Glutamatergic neuron (in vitro differentiated cells): ENCODE measurements around the gene TRPV4. TPM values are rescaled to one million over a fixed set of nuclear protein-coding genes. Genes with fewer than 3 reads are reported as not detected.

Source experiments
- DNase-seq: peaks from one replicate; pipeline ENCODE4 v3.0.0; 2022
- H3K27ac Mint-ChIP-seq: one replicate; pipeline ENCODE4 v1.8.0; 2020; ENCODE audit warnings: mild to moderate bottlenecking, mixed read lengths, inconsistent platforms; ENCODE audit not compliant: unreplicated experiment
- H3K27me3 Mint-ChIP-seq: one replicate; pipeline ENCODE4 v1.8.0; 2020; ENCODE audit warnings: mild to moderate bottlenecking, moderate library complexity, mixed read lengths, inconsistent platforms; ENCODE audit not compliant: unreplicated experiment
- H3K36me3 Mint-ChIP-seq: one replicate; pipeline ENCODE4 v1.8.0; 2020; ENCODE audit warnings: mild to moderate bottlenecking, mixed read lengths, inconsistent platforms; ENCODE audit not compliant: unreplicated experiment
- H3K4me1 Mint-ChIP-seq: one replicate; pipeline ENCODE4 v1.8.0; 2020; ENCODE audit warnings: mild to moderate bottlenecking, low read depth, mixed read lengths, inconsistent platforms; ENCODE audit not compliant: unreplicated experiment
- H3K4me3 Mint-ChIP-seq: one replicate; pipeline ENCODE4 v1.8.0; 2020; ENCODE audit warnings: mild to moderate bottlenecking, mixed read lengths, inconsistent platforms; ENCODE audit not compliant: unreplicated experiment
- H3K9me3 Mint-ChIP-seq: one replicate; pipeline ENCODE4 v1.8.0; 2020; ENCODE audit warnings: mild to moderate bottlenecking, moderate library complexity, mixed read lengths, inconsistent platforms; ENCODE audit not compliant: unreplicated experiment
- total RNA-seq: library from RNA; stranded (reverse); fragmentation: NEBNext Ultra II Directional; extraction: Animal tissue kit (Norgen Biotek cat#: 25700); gene quantifications from one replicate; pipeline ENCODE4 v1.2.1, GENCODE V29; 2021; ENCODE audit not compliant: unreplicated experiment
- TF ChIP-seq, protein P1 (sequence below): fragments of 200-600 bp; sonication (generic); IDR thresholded peaks from one replicate; pipeline ENCODE4 v1.5.0; 2021; ENCODE audit not compliant: partially characterized antibody, unreplicated experiment

The TRPV4 gene
- total RNA-seq, 1 donor from 2014 or later: 0.17 TPM

DNA sequence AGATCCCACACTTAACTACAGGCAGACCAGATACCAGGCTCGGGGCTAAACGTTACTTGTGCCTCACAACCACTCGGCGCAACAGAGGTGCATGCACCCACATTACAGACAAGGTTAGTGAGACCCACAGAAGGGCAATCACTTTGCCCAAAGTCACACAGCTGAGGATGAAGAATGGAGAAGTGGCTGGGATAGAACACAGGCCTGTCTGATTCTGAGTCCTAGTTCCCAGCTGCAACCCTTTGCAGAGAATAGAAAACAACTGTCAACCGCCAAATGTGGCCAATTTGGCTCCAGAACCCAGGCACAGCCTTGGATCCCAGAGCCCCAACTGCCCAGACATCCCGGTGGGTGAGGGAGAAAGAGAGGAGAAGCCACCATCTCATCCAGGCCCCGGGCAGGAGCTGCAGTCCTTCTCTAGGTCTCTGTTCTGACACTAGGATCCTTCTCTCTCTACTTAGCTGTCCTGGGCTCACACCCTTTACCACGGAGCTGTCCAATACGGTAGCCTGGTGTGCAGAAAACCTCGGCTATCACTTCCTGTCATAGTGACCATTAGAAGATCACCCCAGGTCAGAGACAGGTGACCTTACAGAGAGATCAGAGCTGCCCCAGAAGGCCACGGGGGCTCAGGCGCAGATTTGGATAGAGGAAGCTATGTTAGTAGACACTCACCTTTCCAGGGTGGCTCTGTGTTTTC, 60.4 kb downstream of the TRPV4 start:
- Mint-ChIP-seq H3K27ac (no peak overlapping the region), H3K36me3 (no peaks in the 10 kb centered on the region)
- no peak for DNase-seq

DNA sequence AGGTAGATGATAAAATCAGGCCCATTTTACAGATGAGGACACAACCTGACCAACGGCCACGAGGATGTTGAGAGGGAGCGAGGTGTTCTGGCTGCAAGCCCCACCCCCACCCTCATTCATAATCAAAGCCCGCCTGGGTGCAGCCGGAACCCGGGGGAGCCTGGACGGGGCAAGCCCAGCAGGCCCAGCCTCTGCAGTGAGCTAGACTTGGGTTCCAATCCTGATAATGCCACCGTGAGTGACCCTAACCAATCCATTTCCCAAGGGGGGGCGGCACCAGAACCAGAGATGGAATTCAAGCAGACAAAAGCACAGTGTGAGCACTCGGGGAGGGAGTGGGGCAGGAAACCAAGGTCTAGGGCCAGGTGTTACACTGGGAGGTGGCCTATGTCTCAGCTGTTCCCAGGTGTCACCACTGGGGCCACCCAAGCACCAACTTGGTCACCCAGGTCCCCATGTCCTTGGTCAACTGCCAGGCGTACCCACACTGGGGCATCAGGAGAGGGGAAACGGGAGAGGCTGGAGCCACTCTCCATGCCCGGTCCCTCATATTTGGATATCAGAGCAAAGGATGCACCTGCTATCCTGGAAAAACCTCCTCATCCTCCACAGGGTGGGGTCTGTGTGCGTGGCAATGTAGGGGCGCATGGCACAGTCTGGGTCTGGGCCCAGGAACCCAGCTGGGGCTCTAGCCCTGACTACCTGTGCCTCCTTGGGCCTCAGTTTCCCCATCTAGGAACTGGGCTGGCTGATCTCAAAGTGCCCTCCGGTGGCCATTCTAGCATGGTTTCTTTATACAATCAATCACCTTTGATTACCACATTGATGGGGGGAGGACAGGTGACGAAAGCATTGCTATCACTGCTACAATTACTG, 61.2 kb downstream of the TRPV4 start:
- no peak overlapping the region for H3K4me3 Mint-ChIP-seq
- DNase-seq: no peak
- TF ChIP-seq, protein P1, sequence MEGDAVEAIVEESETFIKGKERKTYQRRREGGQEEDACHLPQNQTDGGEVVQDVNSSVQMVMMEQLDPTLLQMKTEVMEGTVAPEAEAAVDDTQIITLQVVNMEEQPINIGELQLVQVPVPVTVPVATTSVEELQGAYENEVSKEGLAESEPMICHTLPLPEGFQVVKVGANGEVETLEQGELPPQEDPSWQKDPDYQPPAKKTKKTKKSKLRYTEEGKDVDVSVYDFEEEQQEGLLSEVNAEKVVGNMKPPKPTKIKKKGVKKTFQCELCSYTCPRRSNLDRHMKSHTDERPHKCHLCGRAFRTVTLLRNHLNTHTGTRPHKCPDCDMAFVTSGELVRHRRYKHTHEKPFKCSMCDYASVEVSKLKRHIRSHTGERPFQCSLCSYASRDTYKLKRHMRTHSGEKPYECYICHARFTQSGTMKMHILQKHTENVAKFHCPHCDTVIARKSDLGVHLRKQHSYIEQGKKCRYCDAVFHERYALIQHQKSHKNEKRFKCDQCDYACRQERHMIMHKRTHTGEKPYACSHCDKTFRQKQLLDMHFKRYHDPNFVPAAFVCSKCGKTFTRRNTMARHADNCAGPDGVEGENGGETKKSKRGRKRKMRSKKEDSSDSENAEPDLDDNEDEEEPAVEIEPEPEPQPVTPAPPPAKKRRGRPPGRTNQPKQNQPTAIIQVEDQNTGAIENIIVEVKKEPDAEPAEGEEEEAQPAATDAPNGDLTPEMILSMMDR: no peak

More for the DNA sequence above, 60.4 kb downstream of the TRPV4 start:
- peaks cover 8% of the 10 kb centered on the region for H3K27me3 Mint-ChIP-seq
- no peak overlapping the region for H3K4me3 Mint-ChIP-seq
- TF ChIP-seq, protein P1: no peak
- peaks cover 2% of the 10 kb centered on the region for H3K4me1 Mint-ChIP-seq
- H3K9me3 Mint-ChIP-seq: peaks cover 2% of the 10 kb centered on the region

DNA sequence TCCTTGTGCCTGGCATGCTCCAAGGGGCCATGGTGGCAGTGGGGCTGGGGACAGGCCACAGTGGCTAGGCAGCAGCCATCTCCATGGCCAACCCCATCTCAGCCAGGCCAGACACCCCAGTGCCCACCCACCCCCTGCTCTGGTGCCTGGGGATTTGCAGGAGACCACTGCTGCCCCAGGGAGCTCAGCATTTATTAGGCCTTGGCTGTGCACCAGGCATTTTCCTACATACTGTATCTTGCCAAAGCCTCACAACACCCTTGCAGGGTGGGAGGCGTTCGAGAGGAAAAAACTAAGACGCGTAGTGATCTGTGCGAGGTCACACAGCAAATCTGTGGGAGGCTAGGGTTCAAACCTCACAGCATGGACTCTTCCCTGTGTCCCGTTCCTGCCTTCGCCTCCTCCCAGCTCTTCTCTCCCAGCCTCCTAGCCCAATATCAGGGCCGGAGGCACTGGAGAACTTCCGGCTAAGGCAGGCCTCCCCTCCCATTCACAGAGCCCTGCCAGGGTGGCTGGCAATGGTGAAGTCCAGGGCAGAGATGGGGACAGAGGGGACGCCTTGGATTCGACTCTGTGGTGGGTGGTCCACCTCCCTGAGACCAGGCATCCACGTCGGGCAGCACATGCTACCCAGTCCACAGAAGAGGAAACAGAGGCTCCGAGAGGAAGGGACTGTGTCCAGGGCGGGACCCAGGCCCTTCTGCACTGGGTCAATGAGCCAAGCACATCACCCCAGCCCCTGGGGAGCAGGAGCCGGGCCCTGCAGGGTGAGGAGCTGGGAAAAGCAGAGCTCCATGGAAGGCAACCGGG, 62.1 kb downstream of the TRPV4 start:
- H3K27me3 Mint-ChIP-seq: peaks cover 6% of the 10 kb centered on the region
- H3K4me3 Mint-ChIP-seq: no peak overlapping the region
- no peaks in the 10 kb centered on the region for H3K36me3 Mint-ChIP-seq
- DNase-seq: no peak
- peaks cover 2% of the 10 kb centered on the region for H3K9me3 Mint-ChIP-seq
- H3K4me1 Mint-ChIP-seq: peaks cover 2% of the 10 kb centered on the region
- TF ChIP-seq, protein P1: no peak
- no peak overlapping the region for H3K27ac Mint-ChIP-seq

More for the DNA sequence above, 61.2 kb downstream of the TRPV4 start:
- Mint-ChIP-seq H3K36me3 (no peaks in the 10 kb centered on the region), H3K4me1 (peaks cover 2% of the 10 kb centered on the region), H3K9me3 (peaks cover 2% of the 10 kb centered on the region), H3K27me3 (peaks cover 8% of the 10 kb centered on the region), H3K27ac (no peak overlapping the region)

DNA sequence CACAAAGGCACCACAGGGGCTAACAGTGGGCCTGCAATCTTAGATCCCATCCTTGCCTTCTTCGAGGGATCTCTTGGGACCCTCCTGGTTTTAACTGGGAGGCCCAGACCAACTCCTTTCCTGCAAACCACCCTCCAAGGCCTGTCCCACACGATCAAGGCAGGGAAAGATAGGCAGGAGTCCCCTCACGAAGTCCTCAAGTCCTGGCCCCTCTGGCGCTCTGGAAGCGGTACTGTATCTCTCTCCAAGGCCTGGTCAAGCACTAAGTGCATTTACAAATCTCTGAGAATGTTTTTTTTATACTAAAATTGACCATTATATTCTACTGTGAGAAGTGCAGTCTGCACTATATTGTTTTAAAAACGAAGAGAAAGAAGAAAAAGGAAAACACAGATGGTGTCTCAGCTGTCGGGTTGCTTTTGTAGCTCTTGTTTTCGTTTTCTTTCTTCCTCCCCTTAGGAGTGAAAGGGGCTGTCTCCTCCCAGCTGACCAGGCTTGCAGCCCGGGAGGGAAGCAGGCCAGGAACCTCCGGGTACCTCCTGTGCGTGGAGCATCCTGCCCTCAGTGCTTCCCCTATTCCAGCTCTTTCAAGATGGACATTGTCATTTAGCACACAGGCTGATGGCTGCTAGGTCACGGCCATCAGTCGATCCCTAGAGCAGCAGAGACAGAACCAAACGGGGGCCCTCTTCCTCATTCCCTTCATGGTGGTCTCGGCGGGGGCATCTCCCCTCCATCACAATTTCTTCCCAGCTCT, 62.9 kb downstream of the TRPV4 start:
- no peak for DNase-seq
- Mint-ChIP-seq H3K27me3 (peaks cover 8% of the 10 kb centered on the region), H3K36me3 (no peaks in the 10 kb centered on the region), H3K4me1 (peaks cover 2% of the 10 kb centered on the region), H3K9me3 (peaks cover 2% of the 10 kb centered on the region), H3K27ac (peak overlapping the region; percentile 59), H3K4me3 (no peak overlapping the region)
- TF ChIP-seq, protein P1: no peak
